Bronchial epithelial cell (primary cell): ENCODE results near the gene DHODH. TPM values are rescaled to one million over a fixed set of nuclear protein-coding genes. Genes with fewer than 3 reads are reported as not detected.

Source experiments
- DNase-seq: peaks from one replicate; pipeline ENCODE4 v3.0.0-alpha.2; 2010; ENCODE audit warnings: low read depth
- FAIRE-seq: peaks from 2 replicates; lab custom pipeline; 2011; peaks lifted over from hg19 to GRCh38; lab: Jason Lieb, UNC
- H3K27me3 ChIP-seq: 2 replicates; pipeline ENCODE4 v1.5.1; 2011; ENCODE audit warnings: low read length; ENCODE audit not compliant: control insufficient read depth, insufficient read depth
- H3K36me3 ChIP-seq: 2 replicates; pipeline ENCODE4 v1.5.1; 2011; ENCODE audit warnings: low read length; ENCODE audit not compliant: control insufficient read depth, insufficient read depth
- H3K4me3 ChIP-seq: 2 replicates; pipeline ENCODE4 v1.5.1; 2011; ENCODE audit warnings: mild to moderate bottlenecking, low read depth, low read length, control low read depth
- CTCF ChIP-seq: IDR thresholded peaks from 2 replicates; pipeline ENCODE4 v1.5.1; 2011; ENCODE audit warnings: mild to moderate bottlenecking, moderate library complexity, low read length, control low read depth, inconsistent platforms; ENCODE audit not compliant: insufficient read depth, severe bottlenecking
- total RNA-seq: library from RNA; depleted of rRNA; stranded (reverse); fragments of >200 nt; gene quantifications from 2 replicates; pipeline ENCODE4 v1.2.1, GENCODE V29; 2014

DHODH gene
- total RNA-seq, 1 donor from 2014 or later, result 11.1 TPM

GRCh38 chr16:72061564-72061963 is 53.0 kb downstream of the DHODH start:
- no peak for FAIRE-seq
- H3K36me3 ChIP-seq, result no peaks in the 10 kb centered on the region
- DNase-seq, result no peak
- no peaks in the 10 kb centered on the region for H3K27me3 ChIP-seq
- no peak for TF ChIP-seq CTCF
- no peak overlapping the region for H3K4me3 ChIP-seq

GRCh38 chr16:72064361-72064894 is 55.9 kb downstream of the DHODH start:
- DNase-seq (no peak), FAIRE-seq (no peak)
- no peaks in the 10 kb centered on the region for H3K36me3 ChIP-seq
- H3K27me3 ChIP-seq, result no peaks in the 10 kb centered on the region
- no peak overlapping the region for H3K4me3 ChIP-seq
- no peak for TF ChIP-seq CTCF

GRCh38 chr16:72066747-72067146 is 58.2 kb downstream of the DHODH start:
- H3K27me3 ChIP-seq, result no peaks in the 10 kb centered on the region
- peak; percentile 39 for DNase-seq
- peak; percentile 70 for TF ChIP-seq CTCF
- H3K36me3 ChIP-seq, result no peaks in the 10 kb centered on the region
- FAIRE-seq, result no peak
- no peak overlapping the region for H3K4me3 ChIP-seq

- no peak for TF ChIP-seq CTCF
- Histone ChIP-seq H3K4me3 (no peak overlapping the region), H3K27me3 (no peaks in the 10 kb centered on the region), H3K36me3 (no peaks in the 10 kb centered on the region)
- FAIRE-seq (no peak), DNase-seq (peak; percentile 71)
Measured at GRCh38 chr16:72068930-72069329, 60.4 kb downstream of the DHODH start.

- Histone ChIP-seq H3K4me3 (no peak overlapping the region), H3K27me3 (no peaks in the 10 kb centered on the region), H3K36me3 (no peaks in the 10 kb centered on the region)
- FAIRE-seq (no peak), DNase-seq (no peak)
- TF ChIP-seq CTCF, result no peak
Measured at GRCh38 chr16:72072514-72073342, 64.2 kb downstream of the DHODH start.
